Fibroblast of pulmonary artery (primary cell): Measurements from ENCODE around the gene FAM219A.

ENCODE experiments used
- DNase-seq: peaks from one replicate; pipeline ENCODE4 v3.0.0-alpha.2; 2010; ENCODE audit warnings: low read depth
- H3K4me3 ChIP-seq: replicated peaks from 2 replicates; pipeline ENCODE4 v1.5.1; 2011; ENCODE audit warnings: low read depth, mild to moderate bottlenecking, control low read depth, low read length, moderate library complexity
- CTCF ChIP-seq: IDR thresholded peaks from 2 replicates; pipeline ENCODE4 v1.5.1; 2011; ENCODE audit warnings: mild to moderate bottlenecking, control low read depth, low read length, inconsistent platforms; ENCODE audit errors: missing control alignments

FAM219A gene

GRCh38 chr9:34417734-34418133 is 40.6 kb downstream of the FAM219A start:
- TF ChIP-seq CTCF = no peak
- no peak overlapping the region for H3K4me3 ChIP-seq
- no peak for DNase-seq

- peak; percentile 70 for DNase-seq
- no peak for TF ChIP-seq CTCF
- no peak overlapping the region for H3K4me3 ChIP-seq
Measured at GRCh38 chr9:34413231-34413852, 45.0 kb downstream of the FAM219A start.

GRCh38 chr9:34412336-34412735 is 46.0 kb downstream of the FAM219A start:
- TF ChIP-seq CTCF = no peak
- H3K4me3 ChIP-seq = no peak overlapping the region
- DNase-seq = no peak

- DNase-seq = no peak
- no peak for TF ChIP-seq CTCF
- no peak overlapping the region for H3K4me3 ChIP-seq
Measured at GRCh38 chr9:34409154-34409553, 49.2 kb downstream of the FAM219A start.

GRCh38 chr9:34408173-34408572 is 50.2 kb downstream of the FAM219A start:
- TF ChIP-seq CTCF = no peak
- no peak for DNase-seq
- no peak overlapping the region for H3K4me3 ChIP-seq

GRCh38 chr9:34406219-34406618 is 52.2 kb downstream of the FAM219A start:
- DNase-seq = no peak
- no peak for TF ChIP-seq CTCF
- H3K4me3 ChIP-seq = no peak overlapping the region

- peak; percentile 22 for DNase-seq
- TF ChIP-seq CTCF = no peak
- H3K4me3 ChIP-seq = no peak overlapping the region
Measured at GRCh38 chr9:34405719-34406118, 52.7 kb downstream of the FAM219A start.
